ENCODE measurements around the gene NUP188. TPM values are rescaled to one million over a fixed set of nuclear protein-coding genes. Genes with fewer than 3 reads are reported as not detected.

The NUP188 gene
- total RNA-seq, 1 donor from 2014 or later, result 128 TPM

- Mint-ChIP-seq H3K4me1 (no peaks in the 10 kb centered on the region), H3K27ac (ENCODE audit: unreplicated experiment) (no peak overlapping the region), H3K9me3 (no peaks in the 10 kb centered on the region), H3K36me3 (ENCODE audit: low read depth) (peaks cover 9% of the 10 kb centered on the region), H3K4me3 (no peak overlapping the region), H3K27me3 (ENCODE audit: low read depth) (no peaks in the 10 kb centered on the region)
- TF ChIP-seq CTCF (conservative IDR thresholded peaks at IDR 0.05), result no peak
- no peak for DNase-seq (ENCODE audit: low read depth, low spot score)
These were observed 22.0 kb downstream of the NUP188 start for GRCh38 chr9:128969491-128969890.

- Mint-ChIP-seq H3K36me3 (ENCODE audit: low read depth) (peaks cover 18% of the 10 kb centered on the region), H3K4me3 (no peak overlapping the region), H3K9me3 (no peaks in the 10 kb centered on the region), H3K4me1 (no peaks in the 10 kb centered on the region), H3K27ac (ENCODE audit: unreplicated experiment) (no peak overlapping the region), H3K27me3 (ENCODE audit: low read depth) (no peaks in the 10 kb centered on the region)
- DNase-seq (ENCODE audit: low read depth, low spot score), result no peak
- TF ChIP-seq CTCF (conservative IDR thresholded peaks at IDR 0.05), result no peak
These were observed 25.5 kb downstream of the NUP188 start for GRCh38 chr9:128972956-128973355.

GRCh38 chr9:128979111-128979510 is 31.6 kb downstream of the NUP188 start:
- DNase-seq (ENCODE audit: low read depth, low spot score), result no peak
- H3K4me1 Mint-ChIP-seq, result no peaks in the 10 kb centered on the region
- H3K9me3 Mint-ChIP-seq, result no peaks in the 10 kb centered on the region
- peaks cover 29% of the 10 kb centered on the region for H3K36me3 Mint-ChIP-seq (ENCODE audit: low read depth)
- no peaks in the 10 kb centered on the region for H3K27me3 Mint-ChIP-seq (ENCODE audit: low read depth)
- H3K27ac Mint-ChIP-seq (ENCODE audit: unreplicated experiment), result no peak overlapping the region
- no peak for TF ChIP-seq CTCF (conservative IDR thresholded peaks at IDR 0.05)
- no peak overlapping the region for H3K4me3 Mint-ChIP-seq

GRCh38 chr9:128983536-128983935 is 36.0 kb downstream of the NUP188 start:
- H3K36me3 Mint-ChIP-seq (ENCODE audit: low read depth), result peaks cover 32% of the 10 kb centered on the region
- no peaks in the 10 kb centered on the region for H3K27me3 Mint-ChIP-seq (ENCODE audit: low read depth)
- H3K27ac Mint-ChIP-seq (ENCODE audit: unreplicated experiment), result no peak overlapping the region
- no peak overlapping the region for H3K4me3 Mint-ChIP-seq
- H3K9me3 Mint-ChIP-seq, result no peaks in the 10 kb centered on the region
- TF ChIP-seq CTCF (conservative IDR thresholded peaks at IDR 0.05), result no peak
- no peak for DNase-seq (ENCODE audit: low read depth, low spot score)
- H3K4me1 Mint-ChIP-seq, result no peaks in the 10 kb centered on the region

GRCh38 chr9:128986671-128987070 is 39.2 kb downstream of the NUP188 start:
- Mint-ChIP-seq H3K36me3 (ENCODE audit: low read depth) (peaks cover 29% of the 10 kb centered on the region), H3K4me3 (no peak overlapping the region), H3K27me3 (ENCODE audit: low read depth) (no peaks in the 10 kb centered on the region), H3K27ac (ENCODE audit: unreplicated experiment) (peak overlapping the region; percentile 14), H3K9me3 (no peaks in the 10 kb centered on the region), H3K4me1 (no peaks in the 10 kb centered on the region)
- no peak for TF ChIP-seq CTCF (conservative IDR thresholded peaks at IDR 0.05)
- no peak for DNase-seq (ENCODE audit: low read depth, low spot score)

- Mint-ChIP-seq H3K4me1 (no peaks in the 10 kb centered on the region), H3K9me3 (no peaks in the 10 kb centered on the region), H3K4me3 (no peak overlapping the region), H3K27me3 (ENCODE audit: low read depth) (no peaks in the 10 kb centered on the region), H3K27ac (ENCODE audit: unreplicated experiment) (no peak overlapping the region), H3K36me3 (ENCODE audit: low read depth) (peaks cover 23% of the 10 kb centered on the region)
- TF ChIP-seq CTCF (conservative IDR thresholded peaks at IDR 0.05), result no peak
- no peak for DNase-seq (ENCODE audit: low read depth, low spot score)
These were observed 40.3 kb downstream of the NUP188 start for GRCh38 chr9:128987805-128988204.

All from neural crest cell (in vitro differentiated cells).